HepG2 (cell line): Measurements from ENCODE around the gene JUND. TPM values are rescaled to one million over a fixed set of nuclear protein-coding genes. Genes with fewer than 3 reads are reported as not detected.

Experiments used
- ATAC-seq: fragments of 200-7000 bp; cut with Tn5 transposase; 3 replicates; pipeline ENCODE4 v1.9.1; 2020; ENCODE audit warnings: mild to moderate bottlenecking, moderate library complexity
- BruUV-seq: library from RNA; stranded (reverse); fragments of 400-500 nt; replicated peaks from 2 replicates; lab custom pipeline; 2021; lab: Mats Ljungman, UMichigan
- CTCF ChIA-PET: fragments of 300-600 bp; formaldehyde crosslinking; extraction: SDS; loops from one replicate; lab custom pipeline; 2021; ENCODE audit warnings: low total read pairs, inconsistent platforms, low intra/inter-chr PET ratio; lab: Yijun Ruan, JAX
- POLR2A ChIA-PET: fragments of 350-600 bp; sonication (Branson Sonifier 250); formaldehyde crosslinking; loops from one replicate; lab custom pipeline; 2020; ENCODE audit warnings: antibody characterized with exemption, inconsistent platforms; lab: Yijun Ruan, JAX
- DNase-seq: peaks from one replicate; pipeline ENCODE4 v3.0.0-alpha.2; 2015; ENCODE audit warnings: low spot score
- FAIRE-seq: peaks from 3 replicates; lab custom pipeline; 2011; peaks lifted over from hg19 to GRCh38; lab: Jason Lieb, UNC
- H2AFZ ChIP-seq: one replicate; pipeline ENCODE4 v1.6.1; 2011; ENCODE audit warnings: low read length, inconsistent platforms
- H3K27ac ChIP-seq: fragments of 300-600 bp; 3 replicates; pipeline ENCODE4 v1.8.0; 2011; ENCODE audit warnings: mixed run types, mild to moderate bottlenecking, mixed read lengths, low read length, inconsistent platforms; ENCODE audit not compliant: insufficient read depth; ENCODE audit errors: extremely low read length
- H3K27me3 ChIP-seq, 2 experiments: fragments of 200-600 bp in 1 of 2; 2 replicates in 1 of 2; 3 replicates in 1 of 2; pipeline versions ENCODE4 v1.6.0 to v1.8.0; 2011; ENCODE audit warnings: low read length in 2 of 2, mild to moderate bottlenecking in 2 of 2, moderate library complexity in 2 of 2, inconsistent platforms in 1 of 2; ENCODE audit not compliant: insufficient read depth in 2 of 2, control insufficient read depth in 1 of 2
- H3K36me3 ChIP-seq, 2 experiments: fragments of 200-600 bp in 1 of 2; replicated peaks in 1 of 2; 2 replicates in 1 of 2; 3 replicates in 1 of 2; pipeline versions ENCODE4 v1.5.1 to v1.8.0; 2011; ENCODE audit warnings: low read length in 2 of 2, inconsistent platforms in 1 of 2; ENCODE audit not compliant: insufficient read depth in 2 of 2, control insufficient read depth in 1 of 2
- H3K4me1 ChIP-seq: 2 replicates; pipeline ENCODE4 v1.5.1; 2012; ENCODE audit warnings: low read length, inconsistent platforms; ENCODE audit not compliant: insufficient read depth
- H3K4me2 ChIP-seq: 2 replicates; pipeline ENCODE4 v1.6.0; 2011; ENCODE audit warnings: low read depth, low read length, inconsistent platforms
- H3K4me3 ChIP-seq, 3 experiments: fragments of 200-600 bp in 1 of 3; sonication (generic), shearing (Covaris generic) in 1 of 3; replicated peaks in 1 of 3; 2 replicates each; pipeline ENCODE4 v1.5.1; 2011 to 2016; ENCODE audit warnings: low read length in 3 of 3, inconsistent platforms in 2 of 3, low read depth in 2 of 3, mild to moderate bottlenecking in 2 of 3, control low read depth in 1 of 3, mixed read lengths in 1 of 3; ENCODE audit not compliant: insufficient read depth in 1 of 3
- H3K79me2 ChIP-seq: one replicate; pipeline ENCODE4 v1.6.1; 2011; ENCODE audit warnings: low read length, inconsistent platforms; ENCODE audit not compliant: insufficient read depth
- H3K9ac ChIP-seq: 2 replicates; pipeline ENCODE4 v1.6.0; 2011; ENCODE audit warnings: mild to moderate bottlenecking, low read depth, low read length, inconsistent platforms; ENCODE audit not compliant: insufficient read depth
- H3K9me3 ChIP-seq: 2 replicates; pipeline ENCODE4 v1.5.1; 2012; ENCODE audit warnings: mild to moderate bottlenecking, low read length
- H4K20me1 ChIP-seq: 2 replicates; pipeline ENCODE4 v1.6.0; 2011; ENCODE audit warnings: inconsistent platforms, mild to moderate bottlenecking, low read length, moderate library complexity; ENCODE audit not compliant: insufficient read depth
- AGO2 ChIP-seq: fragments of 200-400 bp; formaldehyde crosslinking; optimal IDR thresholded peaks from 2 replicates; pipeline ENCODE3; 2017; ENCODE audit warnings: mild to moderate bottlenecking, low read depth, low read length, moderate library complexity
- BCL6 ChIP-seq: IDR thresholded peaks from 2 replicates; pipeline ENCODE4 v1.6.1; 2016; ENCODE audit warnings: missing genetic modification reagents, missing compliant biosample characterization
- FIP1L1 ChIP-seq: fragments of 200-400 bp; formaldehyde crosslinking; IDR thresholded peaks from 2 replicates; pipeline ENCODE4 v1.6.1; 2018; ENCODE audit warnings: low read depth, mild to moderate bottlenecking, low read length, moderate library complexity, borderline replicate concordance; ENCODE audit not compliant: insufficient read depth
- HOXA5 ChIP-seq: sonication (generic); formaldehyde crosslinking; IDR thresholded peaks from 2 replicates; pipeline ENCODE4 v1.4.0; 2020; ENCODE audit warnings: missing genetic modification reagents
- MAFK ChIP-seq, 2 experiments: IDR thresholded peaks in 1 of 2; conservative IDR thresholded peaks in 1 of 2; 2 replicates each; pipeline ENCODE4 v1.6.1; 2011; ENCODE audit warnings: improper control_type of control experiment in 2 of 2, low read length in 2 of 2
- MTA1 ChIP-seq: sonication (generic); formaldehyde crosslinking; IDR thresholded peaks from 2 replicates; pipeline ENCODE4 v1.4.0; 2020; ENCODE audit warnings: missing genetic modification reagents, mild to moderate bottlenecking, borderline replicate concordance
- MTF1 ChIP-seq: sonication (generic); formaldehyde crosslinking; IDR thresholded peaks from 2 replicates; pipeline ENCODE4 v1.5.0; 2020; ENCODE audit warnings: missing genetic modification reagents
- PHF5A ChIP-seq: IDR thresholded peaks from one replicate; pipeline ENCODE4 v1.6.1; 2018; ENCODE audit warnings: low read depth, missing genetic modification reagents; ENCODE audit not compliant: unreplicated experiment
- RBM22 ChIP-seq: fragments of 200-400 bp; formaldehyde crosslinking; optimal IDR thresholded peaks from 2 replicates; pipeline ENCODE3; 2017; ENCODE audit warnings: mild to moderate bottlenecking, low read length, moderate library complexity
- RELA ChIP-seq: sonication (generic); formaldehyde crosslinking; IDR thresholded peaks from 2 replicates; pipeline ENCODE4 v1.4.0; 2020; ENCODE audit warnings: missing genetic modification reagents
- SNAI1 ChIP-seq: sonication (generic); formaldehyde crosslinking; IDR thresholded peaks from 2 replicates; pipeline ENCODE4 v1.5.0; 2020; ENCODE audit warnings: mild to moderate bottlenecking, missing genetic modification reagents, borderline replicate concordance
- ZBTB38 ChIP-seq: sonication (generic); formaldehyde crosslinking; IDR thresholded peaks from 2 replicates; pipeline ENCODE4 v1.5.1; 2020; ENCODE audit warnings: mild to moderate bottlenecking, missing genetic modification reagents
- ZNF317 ChIP-seq: sonication (generic); formaldehyde crosslinking; IDR thresholded peaks from 2 replicates; pipeline ENCODE4 v1.5.0; 2020; ENCODE audit warnings: mild to moderate bottlenecking, missing genetic modification reagents
- ZNF33A ChIP-seq: sonication (generic); formaldehyde crosslinking; IDR thresholded peaks from 2 replicates; pipeline ENCODE4 v1.5.1; 2020; ENCODE audit warnings: missing genetic modification reagents, mild to moderate bottlenecking, moderate library complexity, borderline replicate concordance
- ZNF343 ChIP-seq: sonication (generic); formaldehyde crosslinking; IDR thresholded peaks from 2 replicates; pipeline ENCODE4 v1.4.0; 2020; ENCODE audit warnings: mild to moderate bottlenecking, missing genetic modification reagents
- ZNF468 ChIP-seq: sonication (generic); formaldehyde crosslinking; IDR thresholded peaks from 2 replicates; pipeline ENCODE4 v1.8.0; 2022; ENCODE audit warnings: mild to moderate bottlenecking, moderate library complexity, missing genetic modification reagents
- ZNF569 ChIP-seq: sonication (generic); formaldehyde crosslinking; IDR thresholded peaks from 2 replicates; pipeline ENCODE4 v1.5.0; 2020; ENCODE audit warnings: mild to moderate bottlenecking, missing genetic modification reagents, moderate library complexity, borderline replicate concordance
- ZNF619 ChIP-seq: sonication (generic); formaldehyde crosslinking; IDR thresholded peaks from 2 replicates; pipeline ENCODE4 v1.4.0; 2020; ENCODE audit warnings: mild to moderate bottlenecking, missing genetic modification reagents
- ZNF644 ChIP-seq: IDR thresholded peaks from 2 replicates; pipeline ENCODE4 v1.6.1; 2016; ENCODE audit warnings: low read depth
- ZNF724P ChIP-seq: sonication (generic); formaldehyde crosslinking; IDR thresholded peaks from 2 replicates; pipeline ENCODE4 v1.8.0; 2022; ENCODE audit warnings: missing genetic modification reagents, borderline replicate concordance
- WGBS: methylation state at CpG from one replicate; pipeline ENCODE4 v1.1.6; 2017; ENCODE audit warnings: low lambda C conversion rate; 5-methylcytosine and 5-hydroxymethylcytosine counted together
- in situ Hi-C: cut with HindIII; loops from 2 replicates; pipeline ENCODE4 v1.10.0; 2017; ENCODE audit warnings: low pct_unique_long_range_greater_than_20kb; ENCODE audit not compliant: extremely low pct_ligation_motif_present
- intact Hi-C: fragments of 100-400 bp; cut with micrococcal nuclease; formaldehyde crosslinking; loops from one replicate; pipeline ENCODE4 v1.10.0; 2022; ENCODE audit not compliant: unreplicated experiment
- polyA plus RNA-seq, 8 experiments: library from polyadenylated mRNA; depleted of rRNA in 3 of 8; stranded (reverse) in 7 of 8; unstranded in 1 of 8; fragments of >200 nt; fragmentation: Illumina TruSeq in 4 of 8; extraction: Trizol in 4 of 8; gene quantifications; 2 replicates each; pipeline versions ENCODE4 v1.2.1 to v1.2.3, GENCODE V29; 2011 to 2016; ENCODE audit warnings: low read depth in 4 of 8, missing spikeins in 1 of 8, mixed read lengths in 1 of 8; ENCODE audit not compliant: insufficient read depth in 1 of 8
- total RNA-seq, 5 experiments: library from RNA; depleted of rRNA; stranded (reverse); fragments of >200 nt; fragmentation: Illumina TruSeq; extraction: Trizol; gene quantifications; 2 replicates each; pipeline ENCODE4 v1.2.3, GENCODE V29; 2016; ENCODE audit warnings: low read depth in 1 of 5
- TF ChIP-seq, protein P1 (sequence below): sonication (generic); IDR thresholded peaks from 2 replicates; pipeline ENCODE4 v1.6.1; 2016; ENCODE audit warnings: low read depth, borderline replicate concordance
- TF ChIP-seq, protein P2 (sequence below): IDR thresholded peaks from 2 replicates; pipeline ENCODE4 v1.6.1; 2016; ENCODE audit warnings: control low read depth
- TF ChIP-seq, protein P3 (sequence below): sonication (generic); formaldehyde crosslinking; IDR thresholded peaks from 2 replicates; pipeline ENCODE4 v1.4.0; 2020; ENCODE audit warnings: low read depth, mild to moderate bottlenecking, missing genetic modification reagents

JUND gene
- total and polyA plus RNA-seq, 2 of the 13 experiments (the other 11 are each of a cell fraction or from before 2014, with no cell fraction given): 41.2 to 59.8 TPM

DNA sequence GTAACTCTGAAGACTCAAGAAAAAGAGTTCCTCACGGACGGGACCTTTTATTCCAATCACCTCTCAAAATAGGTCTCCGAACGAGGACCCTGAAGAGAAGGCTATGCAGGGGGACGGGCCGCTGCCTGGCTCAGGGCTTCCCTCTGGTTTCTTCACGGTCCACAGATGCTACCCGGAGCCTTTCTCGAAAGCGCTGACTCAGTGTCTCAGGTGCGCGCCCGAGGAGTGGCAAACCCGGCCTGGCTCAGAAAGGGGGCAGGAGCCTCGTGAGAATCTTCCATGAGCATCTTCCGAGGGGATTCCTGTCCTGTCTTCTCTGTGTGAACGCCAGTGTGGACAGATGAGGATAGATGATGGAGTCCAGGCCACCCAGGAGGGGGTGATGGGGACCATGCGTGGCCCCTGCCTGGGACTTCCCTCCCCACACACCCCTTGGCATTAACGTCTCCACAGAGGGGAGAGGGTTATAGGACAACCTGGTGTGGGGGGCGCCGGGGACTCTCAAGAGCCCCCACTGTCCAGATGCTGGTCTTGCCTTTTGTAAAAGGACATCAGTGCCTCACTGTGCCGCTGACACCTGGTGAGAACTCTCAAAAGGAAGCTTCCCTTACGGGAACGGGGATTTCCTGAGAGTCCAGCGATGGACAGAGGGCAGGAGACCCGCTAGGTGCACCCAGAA lies 24.9 kb upstream of the JUND start:
- no peak for FAIRE-seq
- no peak for DNase-seq
- ATAC-seq: no peak
- no peaks in the 10 kb centered on the region for H3K9me3 ChIP-seq
- BruUV-seq: no TSS peak
- no peak overlapping the region for H3K4me2 ChIP-seq
- intact Hi-C loops: no loop called here
- TF ChIP-seq, protein P1, sequence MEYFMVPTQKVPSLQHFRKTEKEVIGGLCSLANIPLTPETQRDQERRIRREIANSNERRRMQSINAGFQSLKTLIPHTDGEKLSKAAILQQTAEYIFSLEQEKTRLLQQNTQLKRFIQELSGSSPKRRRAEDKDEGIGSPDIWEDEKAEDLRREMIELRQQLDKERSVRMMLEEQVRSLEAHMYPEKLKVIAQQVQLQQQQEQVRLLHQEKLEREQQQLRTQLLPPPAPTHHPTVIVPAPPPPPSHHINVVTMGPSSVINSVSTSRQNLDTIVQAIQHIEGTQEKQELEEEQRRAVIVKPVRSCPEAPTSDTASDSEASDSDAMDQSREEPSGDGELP: no peak
- TF ChIP-seq, protein P2, sequence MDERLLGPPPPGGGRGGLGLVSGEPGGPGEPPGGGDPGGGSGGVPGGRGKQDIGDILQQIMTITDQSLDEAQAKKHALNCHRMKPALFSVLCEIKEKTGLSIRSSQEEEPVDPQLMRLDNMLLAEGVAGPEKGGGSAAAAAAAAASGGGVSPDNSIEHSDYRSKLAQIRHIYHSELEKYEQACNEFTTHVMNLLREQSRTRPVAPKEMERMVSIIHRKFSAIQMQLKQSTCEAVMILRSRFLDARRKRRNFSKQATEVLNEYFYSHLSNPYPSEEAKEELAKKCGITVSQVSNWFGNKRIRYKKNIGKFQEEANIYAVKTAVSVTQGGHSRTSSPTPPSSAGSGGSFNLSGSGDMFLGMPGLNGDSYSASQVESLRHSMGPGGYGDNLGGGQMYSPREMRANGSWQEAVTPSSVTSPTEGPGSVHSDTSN (CRISPR knock-in tag): no peak
- TF ChIP-seq ZNF644 (CRISPR knock-in tag): no peak
- no peak for TF ChIP-seq FIP1L1
- TF ChIP-seq HOXA5 (CRISPR knock-in tag): no peak
- TF ChIP-seq AGO2: peak; percentile 23
- no peak for TF ChIP-seq MTA1 (CRISPR knock-in tag)
- TF ChIP-seq RBM22: peak; percentile 26
- TF ChIP-seq ZNF33A (CRISPR knock-in tag): no peak
- TF ChIP-seq ZNF619 (CRISPR knock-in tag): no peak
- peak; percentile 43 to 60; a peak in 3 of 4 replicates for TF ChIP-seq MAFK (conservative IDR thresholded peaks at IDR 0.05 in 1 of 2, IDR thresholded peaks at IDR 0.05 in 1 of 2; ENCODE audit: low read length in 2 of 2)
- no peak for TF ChIP-seq MTF1 (CRISPR knock-in tag)
- no peak for TF ChIP-seq PHF5A (CRISPR knock-in tag)
- TF ChIP-seq, protein P3, sequence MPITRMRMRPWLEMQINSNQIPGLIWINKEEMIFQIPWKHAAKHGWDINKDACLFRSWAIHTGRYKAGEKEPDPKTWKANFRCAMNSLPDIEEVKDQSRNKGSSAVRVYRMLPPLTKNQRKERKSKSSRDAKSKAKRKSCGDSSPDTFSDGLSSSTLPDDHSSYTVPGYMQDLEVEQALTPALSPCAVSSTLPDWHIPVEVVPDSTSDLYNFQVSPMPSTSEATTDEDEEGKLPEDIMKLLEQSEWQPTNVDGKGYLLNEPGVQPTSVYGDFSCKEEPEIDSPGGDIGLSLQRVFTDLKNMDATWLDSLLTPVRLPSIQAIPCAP (CRISPR knock-in tag): no peak
- no peak for TF ChIP-seq ZNF468 (CRISPR knock-in tag)
- no peak for TF ChIP-seq BCL6
- TF ChIP-seq RELA (CRISPR knock-in tag): no peak
- TF ChIP-seq ZNF317 (CRISPR knock-in tag): no peak
- TF ChIP-seq SNAI1 (CRISPR knock-in tag): no peak
- no peak for TF ChIP-seq ZNF343 (CRISPR knock-in tag)
- peak; percentile 25; the same call in 1 of the 2 replicates for TF ChIP-seq ZBTB38 (CRISPR knock-in tag)
- TF ChIP-seq ZNF724P (CRISPR knock-in tag): no peak
- no peak for TF ChIP-seq ZNF569 (CRISPR knock-in tag)
- no peak overlapping the region for H2AFZ ChIP-seq
- H4K20me1 ChIP-seq: no peaks in the 10 kb centered on the region
- no peak overlapping the region for H3K4me3 ChIP-seq
- POLR2A ChIA-PET: interaction anchor here (2.1 kb wide), 1 partner anchor 31 kb away, joined by 22 read pairs; the partner anchor contains the start of gene IQCN
- no peak overlapping the region for H3K9ac ChIP-seq
- no peaks in the 10 kb centered on the region for H3K79me2 ChIP-seq
- in situ Hi-C loops: no loop called here
- peaks cover 61% of the 10 kb centered on the region for H3K4me1 ChIP-seq
- no peaks in the 10 kb centered on the region for H3K27me3 ChIP-seq
- H3K27ac ChIP-seq: peak overlapping the region; percentile 23
- CTCF ChIA-PET: no interaction called here
- peaks cover 5 to 16% of the 10 kb centered on the region in 2 experiments; a peak in 3 of 5 replicates for H3K36me3 ChIP-seq
- WGBS: 94% methylated on average over 22 of the region's 26 CpGs
